ENCODE measurements around the gene GIT2.

DNA sequence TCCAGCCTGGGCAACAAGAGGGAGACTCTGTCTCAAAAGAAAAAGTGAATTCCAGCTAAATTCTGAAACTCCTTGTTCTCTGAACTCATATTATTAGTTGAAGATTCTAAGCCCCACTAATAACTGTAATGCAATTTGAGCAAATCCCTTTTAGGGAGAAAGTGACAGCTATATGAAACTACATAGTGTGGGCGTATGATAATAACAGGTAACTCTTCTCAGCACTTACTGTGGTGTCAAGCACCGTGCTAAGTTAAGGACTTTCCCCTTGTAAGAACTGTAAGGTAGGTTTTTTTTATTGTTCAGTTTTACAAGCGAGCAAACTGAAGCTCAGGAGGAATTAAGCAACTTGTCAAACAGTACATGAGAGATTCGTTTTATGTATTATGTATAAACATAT lies 8.4 kb upstream of the GIT2 start:
- no peak for TF ChIP-seq POLR2A (IDR thresholded peaks at IDR 0.05; ENCODE audit: low read depth, low read length)
- TF ChIP-seq TAF1 (IDR thresholded peaks at IDR 0.05; ENCODE audit: borderline replicate concordance, low read depth, low read length): no peak
